ENCODE data around the gene ARHGEF28. TPM values are rescaled to one million over a fixed set of nuclear protein-coding genes. Genes with fewer than 3 reads are reported as not detected.

The ARHGEF28 gene
- total and polyA plus RNA-seq, 2 of the 4 experiments (the other 2 are of a cell fraction): 3.6 to 16.0 TPM

- no TSS peak for BruUV-seq (replicated peaks)
- no CpG with 5 or more reads among the region's 2 CpGs for WGBS, 2 experiments (ENCODE audit: extremely low coverage in 2 of 2, insufficient read length in 1 of 2)
- Histone ChIP-seq H4K8ac (ENCODE audit: low read depth in 2 of 2, low read length in 2 of 2) (peak overlapping the region; percentile 27 to 95), H3K14ac (replicated peaks; ENCODE audit: low read depth, low read length) (peak overlapping the region; percentile 96), H3K27me3 (ENCODE audit: control insufficient read depth, insufficient read depth, low read length) (no peaks in the 10 kb centered on the region), H3K79me1 (ENCODE audit: low read depth in 1 of 2, low read length in 2 of 2) (peaks cover 2 to 27% of the 10 kb centered on the region in 2 experiments; a peak in 3 of 4 replicates), H3K36me3 (ENCODE audit: control insufficient read depth, insufficient read depth, low read length) (no peaks in the 10 kb centered on the region), H4K20me1 (ENCODE audit: insufficient read depth, low read length) (no peaks in the 10 kb centered on the region), H3K9ac (ENCODE audit: low read depth, low read length) (no peak overlapping the region), H3K4ac (ENCODE audit: low read depth, low read length) (peak overlapping the region; percentile 95), H3K18ac (ENCODE audit: low read depth, low read length) (peak overlapping the region; percentile 78; the same call in 1 of the 2 replicates), H3K9me1 (ENCODE audit: insufficient read depth, low read length) (peaks cover 5% of the 10 kb centered on the region; the same call in 1 of the 2 replicates), H4K5ac (ENCODE audit: low read depth, low read length) (peak overlapping the region; percentile 14; the same call in 1 of the 2 replicates), H3K4me1 (ENCODE audit: control insufficient read depth, insufficient read depth, low read length) (peaks cover 5% of the 10 kb centered on the region), H3K9me3 (ENCODE audit: control insufficient read depth, insufficient read depth, low read length) (peaks cover 3% of the 10 kb centered on the region; the same call in 1 of the 2 replicates), H2AFZ (replicated peaks; ENCODE audit: low read length, poor library complexity) (peak overlapping the region; percentile 64), H3K56ac (ENCODE audit: extremely low read depth, insufficient read depth, low read length) (peak overlapping the region; percentile 96), H2AK9ac (replicated peaks; ENCODE audit: low read depth, low read length, poor library complexity) (peak overlapping the region; percentile 84), H3K23ac (ENCODE audit: low read depth, low read length) (peak overlapping the region; percentile 99), H2BK120ac (ENCODE audit: low read depth, low read length) (peak overlapping the region; percentile 99), H2BK15ac (ENCODE audit: low read depth, low read length) (peak overlapping the region; percentile 67; the same call in 2 of the 3 replicates), H4K91ac (ENCODE audit: insufficient read depth, low read depth, low read length) (peak overlapping the region; percentile 95), H3K4me2 (ENCODE audit: low read depth, low read length) (peak overlapping the region; percentile 21; the same call in 1 of the 2 replicates), H2BK5ac (ENCODE audit: low read depth, low read length, poor library complexity, severe bottlenecking) (peak overlapping the region; percentile 100), H2AK5ac (ENCODE audit: low read depth, low read length) (peak overlapping the region; percentile 73), H3K27ac (ENCODE audit: insufficient read depth, low read length) (peak overlapping the region; percentile 25), H3K4me3 (ENCODE audit: insufficient read depth, low read depth, low read length) (no peak overlapping the region), H2BK20ac (ENCODE audit: low read depth, low read length) (peak overlapping the region; percentile 97)
- dilution Hi-C loops (cut with HindIII; ENCODE audit: low sequenced_read_pairs, unreplicated experiment) (no loop called here), intact Hi-C loops (cut with micrococcal nuclease) (no loop called here), in situ Hi-C loops (cut with MboI; ENCODE audit: low sequenced_read_pairs) (no loop called here)
- ChIA-PET POLR2A (ENCODE audit: unreplicated experiment) (interaction anchor here (0.6 kb wide), 1 partner anchor 17 kb away, joined by 3 read pairs; no protein-coding TSS in a partner anchor), CTCF (no interaction called here)
- peak; percentile 82 for DNase-seq
- TF ChIP-seq SMC3 (IDR thresholded peaks at IDR 0.05; ENCODE audit: low read depth, low read length) (no peak), FOS (IDR thresholded peaks at IDR 0.05; ENCODE audit: low read depth, low read length) (peak; percentile 37; the same call in 1 of the 2 replicates)
- TF ChIP-seq, protein P1, sequence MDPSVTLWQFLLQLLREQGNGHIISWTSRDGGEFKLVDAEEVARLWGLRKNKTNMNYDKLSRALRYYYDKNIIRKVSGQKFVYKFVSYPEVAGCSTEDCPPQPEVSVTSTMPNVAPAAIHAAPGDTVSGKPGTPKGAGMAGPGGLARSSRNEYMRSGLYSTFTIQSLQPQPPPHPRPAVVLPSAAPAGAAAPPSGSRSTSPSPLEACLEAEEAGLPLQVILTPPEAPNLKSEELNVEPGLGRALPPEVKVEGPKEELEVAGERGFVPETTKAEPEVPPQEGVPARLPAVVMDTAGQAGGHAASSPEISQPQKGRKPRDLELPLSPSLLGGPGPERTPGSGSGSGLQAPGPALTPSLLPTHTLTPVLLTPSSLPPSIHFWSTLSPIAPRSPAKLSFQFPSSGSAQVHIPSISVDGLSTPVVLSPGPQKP (IDR thresholded peaks at IDR 0.05; ENCODE audit: borderline replicate concordance, low read depth, low read length): no peak
- ATAC-seq (ENCODE audit: low read depth): peak; percentile 92
Measured at GRCh38 chr5:73764586-73764985, 138.6 kb downstream of the ARHGEF28 start.
